ENCODE measurements around the gene SCGB3A2.

- no peak for TF ChIP-seq CTCF (IDR thresholded peaks at IDR 0.05; ENCODE audit: insufficient read depth, low read length, poor library complexity, severe bottlenecking)
- no peak for TF ChIP-seq EZH2phosphoT487 (conservative IDR thresholded peaks at IDR 0.05; ENCODE audit: low read length)
Measured at GRCh38 chr5:147906326-147907095, 28.0 kb downstream of the SCGB3A2 start, which contains the start of gene C5orf46.
